HepG2 (cell line): ENCODE measurements around the gene SURF2. TPM values are rescaled to one million over a fixed set of nuclear protein-coding genes. Genes with fewer than 3 reads are reported as not detected.

Source experiments
- CBX2 ChIP-seq, 2 experiments: fragments of 200-600 bp in 1 of 2; sonication (generic); formaldehyde crosslinking in 1 of 2; IDR thresholded peaks; 2 replicates each; pipeline versions ENCODE4 v1.7.0 to v1.8.1; 2018 to 2022; ENCODE audit warnings: low read depth in 2 of 2, low read length in 1 of 2, mild to moderate bottlenecking in 1 of 2, missing genetic modification reagents in 1 of 2
- CEBPB ChIP-seq: IDR thresholded peaks from 2 replicates; pipeline ENCODE4 v1.6.1; 2011; ENCODE audit warnings: low read depth, low read length, improper control_type of control experiment, borderline replicate concordance
- ELF3 ChIP-seq: IDR thresholded peaks from 2 replicates; pipeline ENCODE4 v1.6.1; 2016; ENCODE audit warnings: missing genetic modification reagents, missing compliant biosample characterization
- FOXA3 ChIP-seq: IDR thresholded peaks from 2 replicates; pipeline ENCODE4 v1.6.1; 2016; ENCODE audit warnings: missing genetic modification reagents, missing compliant biosample characterization
- JUN ChIP-seq: sonication (generic); formaldehyde crosslinking; IDR thresholded peaks from 2 replicates; pipeline ENCODE4 v1.4.0; 2020; ENCODE audit warnings: mild to moderate bottlenecking, missing genetic modification reagents
- KLF9 ChIP-seq: IDR thresholded peaks from 2 replicates; pipeline ENCODE4 v1.6.1; 2016; ENCODE audit warnings: low read depth
- NONO ChIP-seq, 2 experiments: fragments of 450-650 bp in 1 of 2; sonication (generic) in 1 of 2; formaldehyde crosslinking in 1 of 2; IDR thresholded peaks in 1 of 2; conservative IDR thresholded peaks in 1 of 2; 2 replicates each; pipeline versions ENCODE4 v1.6.1 to v1.8.0; 2017 to 2022; ENCODE audit warnings: mild to moderate bottlenecking in 1 of 2, missing genetic modification reagents in 1 of 2, moderate library complexity in 1 of 2
- PHF5A ChIP-seq: IDR thresholded peaks from one replicate; pipeline ENCODE4 v1.6.1; 2018; ENCODE audit warnings: low read depth, missing genetic modification reagents; ENCODE audit not compliant: unreplicated experiment
- PTBP1 ChIP-seq: fragments of 200-400 bp; formaldehyde crosslinking; IDR thresholded peaks from 2 replicates; pipeline ENCODE4 v1.6.1; 2018; ENCODE audit warnings: low read length, low read depth; ENCODE audit not compliant: poor library complexity, severe bottlenecking
- RBAK ChIP-seq: sonication (generic); formaldehyde crosslinking; IDR thresholded peaks from 2 replicates; pipeline ENCODE4 v1.5.1; 2020; ENCODE audit warnings: mild to moderate bottlenecking, missing genetic modification reagents
- SAP130 ChIP-seq: IDR thresholded peaks from 2 replicates; pipeline ENCODE4 v1.6.1; 2016; ENCODE audit warnings: low read depth
- SMYD3 ChIP-seq: sonication (generic); formaldehyde crosslinking; IDR thresholded peaks from 2 replicates; pipeline ENCODE4 v1.8.1; 2023; ENCODE audit warnings: mild to moderate bottlenecking, missing genetic modification reagents
- ZKSCAN8 ChIP-seq: IDR thresholded peaks from 2 replicates; pipeline ENCODE4 v1.6.1; 2016; ENCODE audit warnings: borderline replicate concordance, missing genetic modification reagents, missing compliant biosample characterization
- ZMYM2 ChIP-seq: sonication (generic); formaldehyde crosslinking; IDR thresholded peaks from 2 replicates; pipeline ENCODE4 v1.8.0; 2022; ENCODE audit warnings: mild to moderate bottlenecking, missing genetic modification reagents
- ZNF235 ChIP-seq: sonication (generic); formaldehyde crosslinking; IDR thresholded peaks from 2 replicates; pipeline ENCODE4 v1.8.1; 2023; ENCODE audit warnings: mild to moderate bottlenecking, missing genetic modification reagents, borderline replicate concordance
- ZNF274 ChIP-seq: sonication (generic); formaldehyde crosslinking; IDR thresholded peaks from 2 replicates; pipeline ENCODE4 v1.5.1; 2020; ENCODE audit warnings: mild to moderate bottlenecking, missing genetic modification reagents
- ZNF333 ChIP-seq: sonication (generic); formaldehyde crosslinking; IDR thresholded peaks from 2 replicates; pipeline ENCODE4 v1.4.0; 2020; ENCODE audit warnings: mild to moderate bottlenecking, missing genetic modification reagents, borderline replicate concordance
- ZNF546 ChIP-seq: sonication (generic); formaldehyde crosslinking; conservative IDR thresholded peaks from 2 replicates; pipeline ENCODE4 v1.8.1; 2023; ENCODE audit warnings: mild to moderate bottlenecking, missing genetic modification reagents
- ZNF879 ChIP-seq: sonication (generic); formaldehyde crosslinking; IDR thresholded peaks from 2 replicates; pipeline ENCODE4 v1.8.1; 2023; ENCODE audit warnings: missing genetic modification reagents
- polyA plus RNA-seq, 8 experiments: library from polyadenylated mRNA; depleted of rRNA in 3 of 8; stranded (reverse) in 7 of 8; unstranded in 1 of 8; fragments of >200 nt; fragmentation: Illumina TruSeq in 4 of 8; extraction: Trizol in 4 of 8; gene quantifications; 2 replicates each; pipeline versions ENCODE4 v1.2.1 to v1.2.3, GENCODE V29; 2011 to 2016; ENCODE audit warnings: low read depth in 4 of 8, missing spikeins in 1 of 8, mixed read lengths in 1 of 8; ENCODE audit not compliant: insufficient read depth in 1 of 8
- total RNA-seq, 5 experiments: library from RNA; depleted of rRNA; stranded (reverse); fragments of >200 nt; fragmentation: Illumina TruSeq; extraction: Trizol; gene quantifications; 2 replicates each; pipeline ENCODE4 v1.2.3, GENCODE V29; 2016; ENCODE audit warnings: low read depth in 1 of 5
- TF ChIP-seq, protein P1 (sequence below): sonication (generic); formaldehyde crosslinking; IDR thresholded peaks from 2 replicates; pipeline ENCODE4 v1.9.0; 2021; ENCODE audit warnings: missing genetic modification reagents, borderline replicate concordance
- TF ChIP-seq, protein P2 (sequence below): sonication (generic); formaldehyde crosslinking; IDR thresholded peaks from 2 replicates; pipeline ENCODE4 v1.8.0; 2022; ENCODE audit warnings: mild to moderate bottlenecking, missing genetic modification reagents, moderate library complexity
- TF ChIP-seq, protein P3 (sequence below): sonication (generic); formaldehyde crosslinking; IDR thresholded peaks from 2 replicates; pipeline ENCODE4 v1.4.0; 2020; ENCODE audit warnings: missing genetic modification reagents
- TF ChIP-seq, protein P4 (sequence below), 2 experiments: fragments of 450-650 bp in 1 of 2; sonication (generic) in 1 of 2; formaldehyde crosslinking; IDR thresholded peaks; 2 replicates each; pipeline versions ENCODE4 v1.5.0 to v1.8.0; 2020 to 2022; ENCODE audit warnings: mild to moderate bottlenecking in 1 of 2, missing genetic modification reagents in 1 of 2

SURF2 gene
- total and polyA plus RNA-seq, 2 of the 13 experiments (the other 11 are each of a cell fraction or from before 2014, with no cell fraction given): 6.3 to 13.6 TPM

DNA sequence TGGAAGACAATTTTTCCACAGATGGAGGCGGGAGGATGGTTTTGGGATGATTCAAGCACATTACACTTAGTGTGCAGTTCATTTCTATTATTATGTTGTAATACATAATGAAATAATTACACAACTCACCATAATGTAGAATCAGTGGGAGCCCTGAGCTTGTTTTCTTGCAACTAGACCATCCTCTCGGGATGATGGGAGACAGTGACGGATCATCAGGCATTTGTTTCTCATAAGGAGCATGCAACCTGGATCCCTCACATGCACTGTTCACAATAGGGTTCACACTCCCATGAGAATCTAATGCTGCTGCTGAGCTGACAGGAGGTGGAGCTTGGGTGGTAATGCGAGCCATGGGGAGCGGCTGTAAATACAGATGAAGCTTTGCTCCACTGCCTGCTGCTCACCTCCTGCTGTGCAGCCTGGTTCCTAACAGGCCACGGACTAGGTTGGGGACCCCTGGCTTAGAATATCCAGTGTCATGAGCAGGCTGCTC is 21.4 kb downstream of the SURF2 start (continued):
- TF ChIP-seq PTBP1 (no peak), ELF3 (CRISPR knock-in tag) (peak; percentile 37; the same call in 1 of the 2 replicates), ZNF546 (CRISPR knock-in tag) (no peak), JUN (CRISPR knock-in tag) (no peak), ZNF333 (CRISPR knock-in tag) (no peak), NONO (IDR thresholded peaks at IDR 0.05) (no peak), NONO (CRISPR knock-in tag; conservative IDR thresholded peaks at IDR 0.05) (no peak), ZKSCAN8 (CRISPR knock-in tag) (no peak), ZNF274 (CRISPR knock-in tag) (no peak), SMYD3 (CRISPR knock-in tag) (no peak), ZNF879 (CRISPR knock-in tag) (no peak), PHF5A (CRISPR knock-in tag) (no peak), FOXA3 (CRISPR knock-in tag) (peak; percentile 41; the same call in 1 of the 2 replicates), ZNF235 (CRISPR knock-in tag) (no peak), SAP130 (CRISPR knock-in tag) (peak; percentile 83), CEBPB (0 out of 2 replicates have a peak, but pooled peaks have one; percentile 7), CBX2 (IDR thresholded peaks at IDR 0.05; ENCODE audit: low read depth, low read length) (no peak), CBX2 (CRISPR knock-in tag; IDR thresholded peaks at IDR 0.05; ENCODE audit: low read depth) (no peak), KLF9 (CRISPR knock-in tag) (no peak), ZMYM2 (no peak), RBAK (CRISPR knock-in tag) (no peak)
- TF ChIP-seq, protein P1, sequence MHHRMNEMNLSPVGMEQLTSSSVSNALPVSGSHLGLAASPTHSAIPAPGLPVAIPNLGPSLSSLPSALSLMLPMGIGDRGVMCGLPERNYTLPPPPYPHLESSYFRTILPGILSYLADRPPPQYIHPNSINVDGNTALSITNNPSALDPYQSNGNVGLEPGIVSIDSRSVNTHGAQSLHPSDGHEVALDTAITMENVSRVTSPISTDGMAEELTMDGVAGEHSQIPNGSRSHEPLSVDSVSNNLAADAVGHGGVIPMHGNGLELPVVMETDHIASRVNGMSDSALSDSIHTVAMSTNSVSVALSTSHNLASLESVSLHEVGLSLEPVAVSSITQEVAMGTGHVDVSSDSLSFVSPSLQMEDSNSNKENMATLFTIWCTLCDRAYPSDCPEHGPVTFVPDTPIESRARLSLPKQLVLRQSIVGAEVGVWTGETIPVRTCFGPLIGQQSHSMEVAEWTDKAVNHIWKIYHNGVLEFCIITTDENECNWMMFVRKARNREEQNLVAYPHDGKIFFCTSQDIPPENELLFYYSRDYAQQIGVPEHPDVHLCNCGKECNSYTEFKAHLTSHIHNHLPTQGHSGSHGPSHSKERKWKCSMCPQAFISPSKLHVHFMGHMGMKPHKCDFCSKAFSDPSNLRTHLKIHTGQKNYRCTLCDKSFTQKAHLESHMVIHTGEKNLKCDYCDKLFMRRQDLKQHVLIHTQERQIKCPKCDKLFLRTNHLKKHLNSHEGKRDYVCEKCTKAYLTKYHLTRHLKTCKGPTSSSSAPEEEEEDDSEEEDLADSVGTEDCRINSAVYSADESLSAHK: no peak
- TF ChIP-seq, protein P2, sequence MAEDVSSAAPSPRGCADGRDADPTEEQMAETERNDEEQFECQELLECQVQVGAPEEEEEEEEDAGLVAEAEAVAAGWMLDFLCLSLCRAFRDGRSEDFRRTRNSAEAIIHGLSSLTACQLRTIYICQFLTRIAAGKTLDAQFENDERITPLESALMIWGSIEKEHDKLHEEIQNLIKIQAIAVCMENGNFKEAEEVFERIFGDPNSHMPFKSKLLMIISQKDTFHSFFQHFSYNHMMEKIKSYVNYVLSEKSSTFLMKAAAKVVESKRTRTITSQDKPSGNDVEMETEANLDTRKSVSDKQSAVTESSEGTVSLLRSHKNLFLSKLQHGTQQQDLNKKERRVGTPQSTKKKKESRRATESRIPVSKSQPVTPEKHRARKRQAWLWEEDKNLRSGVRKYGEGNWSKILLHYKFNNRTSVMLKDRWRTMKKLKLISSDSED: no peak
- TF ChIP-seq, protein P3, sequence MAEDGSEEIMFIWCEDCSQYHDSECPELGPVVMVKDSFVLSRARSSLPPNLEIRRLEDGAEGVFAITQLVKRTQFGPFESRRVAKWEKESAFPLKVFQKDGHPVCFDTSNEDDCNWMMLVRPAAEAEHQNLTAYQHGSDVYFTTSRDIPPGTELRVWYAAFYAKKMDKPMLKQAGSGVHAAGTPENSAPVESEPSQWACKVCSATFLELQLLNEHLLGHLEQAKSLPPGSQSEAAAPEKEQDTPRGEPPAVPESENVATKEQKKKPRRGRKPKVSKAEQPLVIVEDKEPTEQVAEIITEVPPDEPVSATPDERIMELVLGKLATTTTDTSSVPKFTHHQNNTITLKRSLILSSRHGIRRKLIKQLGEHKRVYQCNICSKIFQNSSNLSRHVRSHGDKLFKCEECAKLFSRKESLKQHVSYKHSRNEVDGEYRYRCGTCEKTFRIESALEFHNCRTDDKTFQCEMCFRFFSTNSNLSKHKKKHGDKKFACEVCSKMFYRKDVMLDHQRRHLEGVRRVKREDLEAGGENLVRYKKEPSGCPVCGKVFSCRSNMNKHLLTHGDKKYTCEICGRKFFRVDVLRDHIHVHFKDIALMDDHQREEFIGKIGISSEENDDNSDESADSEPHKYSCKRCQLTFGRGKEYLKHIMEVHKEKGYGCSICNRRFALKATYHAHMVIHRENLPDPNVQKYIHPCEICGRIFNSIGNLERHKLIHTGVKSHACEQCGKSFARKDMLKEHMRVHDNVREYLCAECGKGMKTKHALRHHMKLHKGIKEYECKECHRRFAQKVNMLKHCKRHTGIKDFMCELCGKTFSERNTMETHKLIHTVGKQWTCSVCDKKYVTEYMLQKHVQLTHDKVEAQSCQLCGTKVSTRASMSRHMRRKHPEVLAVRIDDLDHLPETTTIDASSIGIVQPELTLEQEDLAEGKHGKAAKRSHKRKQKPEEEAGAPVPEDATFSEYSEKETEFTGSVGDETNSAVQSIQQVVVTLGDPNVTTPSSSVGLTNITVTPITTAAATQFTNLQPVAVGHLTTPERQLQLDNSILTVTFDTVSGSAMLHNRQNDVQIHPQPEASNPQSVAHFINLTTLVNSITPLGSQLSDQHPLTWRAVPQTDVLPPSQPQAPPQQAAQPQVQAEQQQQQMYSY (CRISPR knock-in tag): no peak
- TF ChIP-seq, protein P4, sequence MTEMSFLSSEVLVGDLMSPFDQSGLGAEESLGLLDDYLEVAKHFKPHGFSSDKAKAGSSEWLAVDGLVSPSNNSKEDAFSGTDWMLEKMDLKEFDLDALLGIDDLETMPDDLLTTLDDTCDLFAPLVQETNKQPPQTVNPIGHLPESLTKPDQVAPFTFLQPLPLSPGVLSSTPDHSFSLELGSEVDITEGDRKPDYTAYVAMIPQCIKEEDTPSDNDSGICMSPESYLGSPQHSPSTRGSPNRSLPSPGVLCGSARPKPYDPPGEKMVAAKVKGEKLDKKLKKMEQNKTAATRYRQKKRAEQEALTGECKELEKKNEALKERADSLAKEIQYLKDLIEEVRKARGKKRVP (CRISPR knock-in tag; IDR thresholded peaks at IDR 0.05): no peak
